Measurements from ENCODE around the gene CEP112. TPM values are rescaled to one million over a fixed set of nuclear protein-coding genes. Genes with fewer than 3 reads are reported as not detected.

Gene CEP112
- total and polyA plus RNA-seq, 9 of the 15 experiments (the other 6 are each of a cell fraction or from before 2014, with no cell fraction given): 0.84 TPM; not detected in 8

GRCh38 chr17:65668211-65668610, 523.7 kb downstream of the CEP112 start (continued):
- TF ChIP-seq, protein P1, sequence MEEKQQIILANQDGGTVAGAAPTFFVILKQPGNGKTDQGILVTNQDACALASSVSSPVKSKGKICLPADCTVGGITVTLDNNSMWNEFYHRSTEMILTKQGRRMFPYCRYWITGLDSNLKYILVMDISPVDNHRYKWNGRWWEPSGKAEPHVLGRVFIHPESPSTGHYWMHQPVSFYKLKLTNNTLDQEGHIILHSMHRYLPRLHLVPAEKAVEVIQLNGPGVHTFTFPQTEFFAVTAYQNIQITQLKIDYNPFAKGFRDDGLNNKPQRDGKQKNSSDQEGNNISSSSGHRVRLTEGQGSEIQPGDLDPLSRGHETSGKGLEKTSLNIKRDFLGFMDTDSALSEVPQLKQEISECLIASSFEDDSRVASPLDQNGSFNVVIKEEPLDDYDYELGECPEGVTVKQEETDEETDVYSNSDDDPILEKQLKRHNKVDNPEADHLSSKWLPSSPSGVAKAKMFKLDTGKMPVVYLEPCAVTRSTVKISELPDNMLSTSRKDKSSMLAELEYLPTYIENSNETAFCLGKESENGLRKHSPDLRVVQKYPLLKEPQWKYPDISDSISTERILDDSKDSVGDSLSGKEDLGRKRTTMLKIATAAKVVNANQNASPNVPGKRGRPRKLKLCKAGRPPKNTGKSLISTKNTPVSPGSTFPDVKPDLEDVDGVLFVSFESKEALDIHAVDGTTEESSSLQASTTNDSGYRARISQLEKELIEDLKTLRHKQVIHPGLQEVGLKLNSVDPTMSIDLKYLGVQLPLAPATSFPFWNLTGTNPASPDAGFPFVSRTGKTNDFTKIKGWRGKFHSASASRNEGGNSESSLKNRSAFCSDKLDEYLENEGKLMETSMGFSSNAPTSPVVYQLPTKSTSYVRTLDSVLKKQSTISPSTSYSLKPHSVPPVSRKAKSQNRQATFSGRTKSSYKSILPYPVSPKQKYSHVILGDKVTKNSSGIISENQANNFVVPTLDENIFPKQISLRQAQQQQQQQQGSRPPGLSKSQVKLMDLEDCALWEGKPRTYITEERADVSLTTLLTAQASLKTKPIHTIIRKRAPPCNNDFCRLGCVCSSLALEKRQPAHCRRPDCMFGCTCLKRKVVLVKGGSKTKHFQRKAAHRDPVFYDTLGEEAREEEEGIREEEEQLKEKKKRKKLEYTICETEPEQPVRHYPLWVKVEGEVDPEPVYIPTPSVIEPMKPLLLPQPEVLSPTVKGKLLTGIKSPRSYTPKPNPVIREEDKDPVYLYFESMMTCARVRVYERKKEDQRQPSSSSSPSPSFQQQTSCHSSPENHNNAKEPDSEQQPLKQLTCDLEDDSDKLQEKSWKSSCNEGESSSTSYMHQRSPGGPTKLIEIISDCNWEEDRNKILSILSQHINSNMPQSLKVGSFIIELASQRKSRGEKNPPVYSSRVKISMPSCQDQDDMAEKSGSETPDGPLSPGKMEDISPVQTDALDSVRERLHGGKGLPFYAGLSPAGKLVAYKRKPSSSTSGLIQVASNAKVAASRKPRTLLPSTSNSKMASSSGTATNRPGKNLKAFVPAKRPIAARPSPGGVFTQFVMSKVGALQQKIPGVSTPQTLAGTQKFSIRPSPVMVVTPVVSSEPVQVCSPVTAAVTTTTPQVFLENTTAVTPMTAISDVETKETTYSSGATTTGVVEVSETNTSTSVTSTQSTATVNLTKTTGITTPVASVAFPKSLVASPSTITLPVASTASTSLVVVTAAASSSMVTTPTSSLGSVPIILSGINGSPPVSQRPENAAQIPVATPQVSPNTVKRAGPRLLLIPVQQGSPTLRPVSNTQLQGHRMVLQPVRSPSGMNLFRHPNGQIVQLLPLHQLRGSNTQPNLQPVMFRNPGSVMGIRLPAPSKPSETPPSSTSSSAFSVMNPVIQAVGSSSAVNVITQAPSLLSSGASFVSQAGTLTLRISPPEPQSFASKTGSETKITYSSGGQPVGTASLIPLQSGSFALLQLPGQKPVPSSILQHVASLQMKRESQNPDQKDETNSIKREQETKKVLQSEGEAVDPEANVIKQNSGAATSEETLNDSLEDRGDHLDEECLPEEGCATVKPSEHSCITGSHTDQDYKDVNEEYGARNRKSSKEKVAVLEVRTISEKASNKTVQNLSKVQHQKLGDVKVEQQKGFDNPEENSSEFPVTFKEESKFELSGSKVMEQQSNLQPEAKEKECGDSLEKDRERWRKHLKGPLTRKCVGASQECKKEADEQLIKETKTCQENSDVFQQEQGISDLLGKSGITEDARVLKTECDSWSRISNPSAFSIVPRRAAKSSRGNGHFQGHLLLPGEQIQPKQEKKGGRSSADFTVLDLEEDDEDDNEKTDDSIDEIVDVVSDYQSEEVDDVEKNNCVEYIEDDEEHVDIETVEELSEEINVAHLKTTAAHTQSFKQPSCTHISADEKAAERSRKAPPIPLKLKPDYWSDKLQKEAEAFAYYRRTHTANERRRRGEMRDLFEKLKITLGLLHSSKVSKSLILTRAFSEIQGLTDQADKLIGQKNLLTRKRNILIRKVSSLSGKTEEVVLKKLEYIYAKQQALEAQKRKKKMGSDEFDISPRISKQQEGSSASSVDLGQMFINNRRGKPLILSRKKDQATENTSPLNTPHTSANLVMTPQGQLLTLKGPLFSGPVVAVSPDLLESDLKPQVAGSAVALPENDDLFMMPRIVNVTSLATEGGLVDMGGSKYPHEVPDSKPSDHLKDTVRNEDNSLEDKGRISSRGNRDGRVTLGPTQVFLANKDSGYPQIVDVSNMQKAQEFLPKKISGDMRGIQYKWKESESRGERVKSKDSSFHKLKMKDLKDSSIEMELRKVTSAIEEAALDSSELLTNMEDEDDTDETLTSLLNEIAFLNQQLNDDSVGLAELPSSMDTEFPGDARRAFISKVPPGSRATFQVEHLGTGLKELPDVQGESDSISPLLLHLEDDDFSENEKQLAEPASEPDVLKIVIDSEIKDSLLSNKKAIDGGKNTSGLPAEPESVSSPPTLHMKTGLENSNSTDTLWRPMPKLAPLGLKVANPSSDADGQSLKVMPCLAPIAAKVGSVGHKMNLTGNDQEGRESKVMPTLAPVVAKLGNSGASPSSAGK (IDR thresholded peaks at IDR 0.05): no peak
- TF ChIP-seq, protein P2, sequence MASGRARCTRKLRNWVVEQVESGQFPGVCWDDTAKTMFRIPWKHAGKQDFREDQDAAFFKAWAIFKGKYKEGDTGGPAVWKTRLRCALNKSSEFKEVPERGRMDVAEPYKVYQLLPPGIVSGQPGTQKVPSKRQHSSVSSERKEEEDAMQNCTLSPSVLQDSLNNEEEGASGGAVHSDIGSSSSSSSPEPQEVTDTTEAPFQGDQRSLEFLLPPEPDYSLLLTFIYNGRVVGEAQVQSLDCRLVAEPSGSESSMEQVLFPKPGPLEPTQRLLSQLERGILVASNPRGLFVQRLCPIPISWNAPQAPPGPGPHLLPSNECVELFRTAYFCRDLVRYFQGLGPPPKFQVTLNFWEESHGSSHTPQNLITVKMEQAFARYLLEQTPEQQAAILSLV (tag; IDR thresholded peaks at IDR 0.05): no peak
- TF ChIP-seq NFE2 (IDR thresholded peaks at IDR 0.05; ENCODE audit: low read depth) (no peak), POLR2G (IDR thresholded peaks at IDR 0.05; ENCODE audit: low read depth, low read length) (no peak), ZNF324 (CRISPR knock-in tag; IDR thresholded peaks at IDR 0.05) (no peak), HNRNPK (IDR thresholded peaks at IDR 0.05; ENCODE audit: low read depth, low read length, poor library complexity, severe bottlenecking) (no peak), MTF1 (CRISPR knock-in tag; IDR thresholded peaks at IDR 0.05; ENCODE audit: borderline replicate concordance) (no peak), MITF (IDR thresholded peaks at IDR 0.05) (no peak), STAT5A (IDR thresholded peaks at IDR 0.05; ENCODE audit: borderline replicate concordance, low read length) (no peak), ZFP36 (IDR thresholded peaks at IDR 0.05; ENCODE audit: low read depth, low read length, partially characterized antibody) (no peak)
- TF ChIP-seq, protein P3, sequence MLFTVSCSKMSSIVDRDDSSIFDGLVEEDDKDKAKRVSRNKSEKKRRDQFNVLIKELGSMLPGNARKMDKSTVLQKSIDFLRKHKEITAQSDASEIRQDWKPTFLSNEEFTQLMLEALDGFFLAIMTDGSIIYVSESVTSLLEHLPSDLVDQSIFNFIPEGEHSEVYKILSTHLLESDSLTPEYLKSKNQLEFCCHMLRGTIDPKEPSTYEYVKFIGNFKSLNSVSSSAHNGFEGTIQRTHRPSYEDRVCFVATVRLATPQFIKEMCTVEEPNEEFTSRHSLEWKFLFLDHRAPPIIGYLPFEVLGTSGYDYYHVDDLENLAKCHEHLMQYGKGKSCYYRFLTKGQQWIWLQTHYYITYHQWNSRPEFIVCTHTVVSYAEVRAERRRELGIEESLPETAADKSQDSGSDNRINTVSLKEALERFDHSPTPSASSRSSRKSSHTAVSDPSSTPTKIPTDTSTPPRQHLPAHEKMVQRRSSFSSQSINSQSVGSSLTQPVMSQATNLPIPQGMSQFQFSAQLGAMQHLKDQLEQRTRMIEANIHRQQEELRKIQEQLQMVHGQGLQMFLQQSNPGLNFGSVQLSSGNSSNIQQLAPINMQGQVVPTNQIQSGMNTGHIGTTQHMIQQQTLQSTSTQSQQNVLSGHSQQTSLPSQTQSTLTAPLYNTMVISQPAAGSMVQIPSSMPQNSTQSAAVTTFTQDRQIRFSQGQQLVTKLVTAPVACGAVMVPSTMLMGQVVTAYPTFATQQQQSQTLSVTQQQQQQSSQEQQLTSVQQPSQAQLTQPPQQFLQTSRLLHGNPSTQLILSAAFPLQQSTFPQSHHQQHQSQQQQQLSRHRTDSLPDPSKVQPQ (CRISPR knock-in tag; IDR thresholded peaks at IDR 0.05; ENCODE audit: borderline replicate concordance): no peak
